ENCODE data around the gene FANCC. TPM values are rescaled to one million over a fixed set of nuclear protein-coding genes. Genes with fewer than 3 reads are reported as not detected.
"Not testable (repeated sequence)": the region's sequence is repeated elsewhere in the genome, so short reads cannot be mapped to it uniquely, and the experiment has no call there.

FANCC gene
- total RNA-seq, 2 donors from 2014 or later, result 17.6 to 23.5 TPM

DNA sequence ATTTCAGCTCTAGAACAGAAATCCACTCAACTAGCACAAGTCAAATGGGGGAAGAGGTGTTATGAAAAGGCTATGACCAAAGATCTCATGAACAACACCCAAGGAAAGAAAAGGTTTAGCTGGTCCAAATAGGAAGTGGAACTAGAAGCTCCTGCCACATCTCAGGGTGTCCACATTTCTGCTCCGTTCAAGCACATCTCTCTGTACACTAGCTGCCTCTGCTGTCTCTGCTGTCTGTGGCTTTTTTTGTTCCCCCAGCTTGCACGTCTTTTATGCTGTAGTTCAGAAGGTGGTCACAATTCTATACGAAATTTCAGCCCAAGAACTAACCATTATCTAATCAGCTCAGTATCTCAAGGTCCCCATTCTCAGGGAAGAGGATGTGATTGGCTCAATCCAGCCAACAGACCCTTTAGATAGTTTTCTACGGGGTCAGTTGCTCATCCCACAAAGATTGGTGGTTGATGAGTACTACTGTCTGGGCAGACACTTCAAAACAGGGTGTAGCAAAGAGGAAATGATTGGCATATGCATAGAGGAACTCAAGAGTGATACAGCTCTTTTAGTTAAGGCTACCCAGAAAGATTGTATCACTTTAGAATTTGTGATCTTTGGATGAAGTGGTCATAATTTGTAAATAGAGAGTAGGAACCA is 44.0 kb downstream of the FANCC start:
- H3K4me3 Mint-ChIP-seq, result no peak overlapping the region
- H3K36me3 Mint-ChIP-seq (ENCODE audit: low read depth), result peaks cover 3% of the 10 kb centered on the region

DNA sequence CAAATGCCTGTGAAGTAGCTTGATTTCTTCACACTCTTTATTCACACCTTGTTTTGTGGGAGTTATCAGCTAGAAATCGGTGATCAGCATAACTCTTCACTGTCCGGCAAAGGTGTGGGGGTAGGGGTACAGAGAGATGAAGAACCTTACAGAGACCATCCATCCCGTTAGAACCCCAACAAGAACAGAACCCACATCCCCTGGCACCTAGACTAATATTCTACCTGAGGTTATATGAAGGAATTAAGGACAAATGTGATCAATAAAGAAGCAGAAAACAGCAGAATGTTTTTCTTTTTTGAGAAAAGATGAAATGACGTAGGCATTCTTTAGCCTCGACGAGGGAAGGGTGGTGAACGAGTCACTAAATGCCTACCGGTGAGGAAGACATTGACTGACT is 44.7 kb downstream of the FANCC start:
- peaks cover 6% of the 10 kb centered on the region for H3K9me3 Mint-ChIP-seq
- Histone ChIP-seq H3K9ac (ENCODE audit: extremely low read depth, low read length, poor library complexity, severe bottlenecking) (no peak overlapping the region), H3K9me3 (ENCODE audit: control insufficient read depth, low read length) (no peaks in the 10 kb centered on the region), H3K27me3 (ENCODE audit: control insufficient read depth, insufficient read depth, low read length, poor library complexity, severe bottlenecking) (no peaks in the 10 kb centered on the region), H3K4me1 (ENCODE audit: control insufficient read depth, insufficient read depth, low read length) (no peaks in the 10 kb centered on the region), H3K27ac (ENCODE audit: low read depth, low read length) (no peak overlapping the region), H3K4me3 (ENCODE audit: low read length) (no peak overlapping the region), H3K36me3 (ENCODE audit: control insufficient read depth, insufficient read depth, low read length) (no peaks in the 10 kb centered on the region)
- no peaks in the 10 kb centered on the region for H3K27me3 Mint-ChIP-seq (ENCODE audit: insufficient read depth)
- H3K4me3 Mint-ChIP-seq, result no peak overlapping the region
- TF ChIP-seq, protein P1, sequence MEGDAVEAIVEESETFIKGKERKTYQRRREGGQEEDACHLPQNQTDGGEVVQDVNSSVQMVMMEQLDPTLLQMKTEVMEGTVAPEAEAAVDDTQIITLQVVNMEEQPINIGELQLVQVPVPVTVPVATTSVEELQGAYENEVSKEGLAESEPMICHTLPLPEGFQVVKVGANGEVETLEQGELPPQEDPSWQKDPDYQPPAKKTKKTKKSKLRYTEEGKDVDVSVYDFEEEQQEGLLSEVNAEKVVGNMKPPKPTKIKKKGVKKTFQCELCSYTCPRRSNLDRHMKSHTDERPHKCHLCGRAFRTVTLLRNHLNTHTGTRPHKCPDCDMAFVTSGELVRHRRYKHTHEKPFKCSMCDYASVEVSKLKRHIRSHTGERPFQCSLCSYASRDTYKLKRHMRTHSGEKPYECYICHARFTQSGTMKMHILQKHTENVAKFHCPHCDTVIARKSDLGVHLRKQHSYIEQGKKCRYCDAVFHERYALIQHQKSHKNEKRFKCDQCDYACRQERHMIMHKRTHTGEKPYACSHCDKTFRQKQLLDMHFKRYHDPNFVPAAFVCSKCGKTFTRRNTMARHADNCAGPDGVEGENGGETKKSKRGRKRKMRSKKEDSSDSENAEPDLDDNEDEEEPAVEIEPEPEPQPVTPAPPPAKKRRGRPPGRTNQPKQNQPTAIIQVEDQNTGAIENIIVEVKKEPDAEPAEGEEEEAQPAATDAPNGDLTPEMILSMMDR (conservative IDR thresholded peaks at IDR 0.05), result no peak
- H3K27ac Mint-ChIP-seq, result no peak overlapping the region
- H3K4me1 Mint-ChIP-seq, result peaks cover 11% of the 10 kb centered on the region
- peaks cover 3% of the 10 kb centered on the region for H3K36me3 Mint-ChIP-seq (ENCODE audit: low read depth)
- WGBS, 2 experiments (ENCODE audit: insufficient coverage in 1 of 2, insufficient read length in 1 of 2), result 93 to 95% methylated on average over 5 to 8 of the region's 8 CpGs
- DNase-seq, result no peak

More for the DNA sequence above, 44.0 kb downstream of the FANCC start:
- DNase-seq, result no peak
- peaks cover 6% of the 10 kb centered on the region for H3K9me3 Mint-ChIP-seq
- TF ChIP-seq, protein P1 (conservative IDR thresholded peaks at IDR 0.05), result no peak
- Histone ChIP-seq H3K9ac (ENCODE audit: extremely low read depth, low read length, poor library complexity, severe bottlenecking) (no peak overlapping the region), H3K27me3 (ENCODE audit: control insufficient read depth, insufficient read depth, low read length, poor library complexity, severe bottlenecking) (no peaks in the 10 kb centered on the region), H3K4me1 (ENCODE audit: control insufficient read depth, insufficient read depth, low read length) (no peaks in the 10 kb centered on the region), H3K4me3 (ENCODE audit: low read length) (no peak overlapping the region), H3K27ac (ENCODE audit: low read depth, low read length) (no peak overlapping the region), H3K36me3 (ENCODE audit: control insufficient read depth, insufficient read depth, low read length) (no peaks in the 10 kb centered on the region), H3K9me3 (ENCODE audit: control insufficient read depth, low read length) (no peaks in the 10 kb centered on the region)
- no peak overlapping the region for H3K27ac Mint-ChIP-seq
- whole genome bisulfite sequencing, 2 experiments (ENCODE audit: insufficient coverage in 1 of 2, insufficient read length in 1 of 2), result 86 to 90% methylated on average over 3 to 4 of the region's 4 CpGs
- H3K4me1 Mint-ChIP-seq, result peaks cover 11% of the 10 kb centered on the region
- no peaks in the 10 kb centered on the region for H3K27me3 Mint-ChIP-seq (ENCODE audit: insufficient read depth)

DNA sequence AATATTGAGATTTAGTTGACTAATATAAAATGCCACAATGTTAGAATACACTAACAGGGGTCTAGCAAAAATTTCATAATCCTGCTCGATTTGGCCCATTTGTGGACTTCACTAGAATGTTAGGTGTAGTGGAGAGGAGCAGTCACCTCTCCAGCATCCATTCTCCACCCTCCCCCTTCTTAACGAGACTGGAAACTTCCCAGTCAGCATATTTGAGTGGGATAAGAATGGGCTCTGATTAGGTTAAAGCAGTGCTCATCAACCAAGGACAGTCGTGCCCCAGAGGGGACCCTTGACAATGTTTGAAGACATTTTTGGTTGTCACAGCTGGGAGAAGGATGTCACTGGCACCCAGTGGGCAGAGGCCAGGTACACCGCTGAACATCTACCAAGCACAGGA is 46.7 kb downstream of the FANCC start:
- no peak for DNase-seq
- WGBS, 2 experiments (ENCODE audit: insufficient coverage in 1 of 2, insufficient read length in 1 of 2), result 93 to 94% methylated on average over 2 to 3 of the region's 4 CpGs

DNA sequence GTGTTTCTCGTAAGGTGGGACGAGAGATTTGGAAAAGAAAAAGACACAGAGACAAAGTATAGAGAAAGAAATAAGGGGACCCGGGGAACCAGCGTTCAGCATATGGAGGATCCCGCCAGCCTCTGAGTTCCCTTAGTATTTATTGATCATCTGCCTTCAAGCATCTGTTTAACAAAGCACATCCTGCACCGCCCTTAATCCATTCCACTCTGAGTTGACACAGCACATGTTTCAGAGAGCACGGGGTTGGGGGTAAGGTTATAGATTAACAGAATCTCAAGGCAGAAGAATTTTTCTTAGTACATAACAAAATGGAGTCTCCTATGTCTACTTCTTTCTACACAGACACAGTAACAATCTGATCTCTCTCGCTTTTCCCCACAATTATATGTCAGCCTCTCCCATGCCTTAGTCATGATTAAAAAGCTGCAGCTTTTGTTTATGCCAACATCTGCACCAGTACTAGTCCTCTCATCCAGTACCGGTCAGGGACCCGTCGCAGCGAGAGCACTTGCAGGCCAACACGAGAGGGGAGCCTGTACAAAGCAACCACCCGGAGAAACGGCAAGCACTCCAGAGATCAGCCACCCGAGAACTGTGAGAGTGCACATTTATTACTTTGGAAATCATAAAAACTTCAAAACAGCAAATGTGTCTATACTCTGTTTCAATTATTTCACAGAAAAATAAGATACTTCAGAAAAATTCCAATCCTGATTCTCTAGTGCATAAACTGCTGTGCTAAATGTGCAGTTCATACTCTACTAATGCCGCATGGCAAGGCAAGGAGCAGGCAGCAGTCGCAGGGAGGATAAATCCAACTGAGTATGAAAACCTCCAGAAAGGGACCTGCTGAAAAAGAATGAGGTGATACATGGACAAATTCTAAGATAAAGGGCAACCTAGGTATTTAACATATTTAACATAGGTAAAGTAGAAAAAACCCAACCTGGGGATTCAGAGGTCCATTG is 47.4 kb downstream of the FANCC start:
- not testable (repeated sequence) for H3K4me1 ChIP-seq (ENCODE audit: control insufficient read depth, insufficient read depth, low read length); H3K9ac ChIP-seq (ENCODE audit: extremely low read depth, low read length, poor library complexity, severe bottlenecking); H3K27ac ChIP-seq (ENCODE audit: low read depth, low read length); DNase-seq; H3K36me3 ChIP-seq (ENCODE audit: control insufficient read depth, insufficient read depth, low read length); H3K27ac Mint-ChIP-seq; H3K9me3 Mint-ChIP-seq; H3K27me3 ChIP-seq (ENCODE audit: control insufficient read depth, insufficient read depth, low read length, poor library complexity, severe bottlenecking); H3K9me3 ChIP-seq (ENCODE audit: control insufficient read depth, low read length); H3K27me3 Mint-ChIP-seq (ENCODE audit: insufficient read depth); H3K36me3 Mint-ChIP-seq (ENCODE audit: low read depth); H3K4me3 Mint-ChIP-seq; H3K4me3 ChIP-seq (ENCODE audit: low read length)
- peaks cover 15% of the 10 kb centered on the region for H3K4me1 Mint-ChIP-seq
- 89 to 92% methylated on average over 7 to 15 of the region's 18 CpGs for WGBS, 2 experiments (ENCODE audit: insufficient coverage in 1 of 2, insufficient read length in 1 of 2)

More for the DNA sequence above, 46.7 kb downstream of the FANCC start:
- H3K27me3 ChIP-seq (ENCODE audit: control insufficient read depth, insufficient read depth, low read length, poor library complexity, severe bottlenecking), result no peaks in the 10 kb centered on the region
- H3K4me1 Mint-ChIP-seq, result peaks cover 11% of the 10 kb centered on the region
- H3K27ac ChIP-seq (ENCODE audit: low read depth, low read length), result no peak overlapping the region
- no peaks in the 10 kb centered on the region for H3K9me3 ChIP-seq (ENCODE audit: control insufficient read depth, low read length)
- no peaks in the 10 kb centered on the region for H3K27me3 Mint-ChIP-seq (ENCODE audit: insufficient read depth)
- H3K9ac ChIP-seq (ENCODE audit: extremely low read depth, low read length, poor library complexity, severe bottlenecking), result no peak overlapping the region
- peaks cover 3% of the 10 kb centered on the region for H3K36me3 Mint-ChIP-seq (ENCODE audit: low read depth)
- H3K4me3 ChIP-seq (ENCODE audit: low read length), result no peak overlapping the region
- H3K36me3 ChIP-seq (ENCODE audit: control insufficient read depth, insufficient read depth, low read length), result no peaks in the 10 kb centered on the region
- TF ChIP-seq, protein P1 (conservative IDR thresholded peaks at IDR 0.05), result no peak
- no peak overlapping the region for H3K27ac Mint-ChIP-seq
- H3K4me3 Mint-ChIP-seq, result no peak overlapping the region
- no peaks in the 10 kb centered on the region for H3K4me1 ChIP-seq (ENCODE audit: control insufficient read depth, insufficient read depth, low read length)
- peaks cover 6% of the 10 kb centered on the region for H3K9me3 Mint-ChIP-seq
